Stomach (tissue), 9 donors: ENCODE results near the gene BRD7. TPM values are rescaled to one million over a fixed set of nuclear protein-coding genes. Genes with fewer than 3 reads are reported as not detected.

Experiments used
- DNase-seq, 2 donors: peaks; one replicate each; pipeline versions ENCODE4 v3.0.0 to v3.0.0-alpha.2; 2013 to 2019
- H3K27ac ChIP-seq, 5 donors: fragments of 200-600 bp in 4 of 5; sonication (generic) in 4 of 5; one replicate each; pipeline ENCODE4 v1.5.1; 2013 to 2019; ENCODE audit warnings: mild to moderate bottlenecking in 1 of 5, moderate library complexity in 1 of 5
- H3K27me3 ChIP-seq, 3 donors: fragments of 200-600 bp; sonication (generic); one replicate each; pipeline ENCODE4 v1.5.1; 2017 to 2019; ENCODE audit warnings: mixed run types in 1 of 3
- H3K36me3 ChIP-seq, 4 donors: fragments of 200-600 bp; sonication (generic); 1 replicate in 3 of 4; 2 replicates in 1 of 4; pipeline ENCODE4 v1.5.1; 2016 to 2019
- H3K4me1 ChIP-seq, 4 donors: fragments of 200-600 bp; sonication (generic); one replicate each; pipeline ENCODE4 v1.5.1; 2016 to 2019
- H3K4me3 ChIP-seq, 4 donors: fragments of 200-600 bp; sonication (generic) in 3 of 4; one replicate each; pipeline ENCODE4 v1.5.1; 2016 to 2019; ENCODE audit warnings: mild to moderate bottlenecking in 1 of 4
- H3K9me3 ChIP-seq, 4 donors: fragments of 200-600 bp; sonication (generic); one replicate each; pipeline ENCODE4 v1.5.1; 2016 to 2019
- EP300 ChIP-seq: sonication (generic); formaldehyde crosslinking; IDR thresholded peaks from one replicate; pipeline ENCODE4 v1.6.1; 2017; ENCODE audit warnings: antibody characterized with exemption
- POLR2A ChIP-seq, 4 donors: fragments of 450-650 bp; IDR thresholded peaks; one replicate each; pipeline ENCODE4 v1.6.1; 2016; ENCODE audit warnings: antibody characterized with exemption in 4 of 4, control low read depth in 2 of 4, mild to moderate bottlenecking in 1 of 4, moderate library complexity in 1 of 4
- POLR2AphosphoS5 ChIP-seq, 3 donors: sonication (generic); formaldehyde crosslinking; IDR thresholded peaks; one replicate each; pipeline ENCODE4 v1.6.1; 2016; ENCODE audit warnings: antibody characterized with exemption in 3 of 3
- WGBS, 5 donors: extraction: QIAGEN DNeasy Blood & Tissue Kit in 3 of 5; methylation state at CpG; one replicate each; pipeline versions ENCODE4 v1.1.5 to v1.1.7; 2013 to 2018; 5-methylcytosine and 5-hydroxymethylcytosine counted together
- intact Hi-C: fragments of 100-400 bp; cut with DNase I; formaldehyde crosslinking; loops from one replicate; pipeline ENCODE4 v1.15.1; 2023; ENCODE audit warnings: low total_unique reads
- polyA plus RNA-seq, 3 donors: library from polyadenylated mRNA; stranded (reverse); fragments of 200-250 nt; gene quantifications; one replicate each; pipeline ENCODE4 v1.2.3, GENCODE V29; 2013
- total RNA-seq, 5 donors: library from RNA; depleted of rRNA; stranded (reverse); fragments of >200 nt; gene quantifications; one replicate each; pipeline versions ENCODE4 v1.1.0 to v1.2.3, GENCODE V29; 2014 to 2016
- TF ChIP-seq, protein P1 (sequence below), 7 experiments: fragments of 450-650 bp in 4 of 7; fragments of 200-600 bp in 3 of 7; sonication (generic) in 3 of 7; IDR thresholded peaks; one replicate each; pipeline ENCODE4 v1.5.1; 2016 to 2019; ENCODE audit warnings: antibody characterized with exemption in 7 of 7, control low read depth in 2 of 7, mild to moderate bottlenecking in 1 of 7
- donor health status: healthy with polysubstance abuse.
- donor health status: Bipolar disorder and iron deficiency.
- donor health status: healthy.

Gene BRD7
- total and polyA plus RNA-seq, 8 donors, result 9.3 to 71.8 (median 37.3) TPM

GRCh38 chr16:50399411-50399810 is 30.6 kb upstream of the BRD7 start:
- WGBS, 5 donors, result 74 to 88% (median 84%) methylated on average over 3 of the region's 3 CpGs

DNA sequence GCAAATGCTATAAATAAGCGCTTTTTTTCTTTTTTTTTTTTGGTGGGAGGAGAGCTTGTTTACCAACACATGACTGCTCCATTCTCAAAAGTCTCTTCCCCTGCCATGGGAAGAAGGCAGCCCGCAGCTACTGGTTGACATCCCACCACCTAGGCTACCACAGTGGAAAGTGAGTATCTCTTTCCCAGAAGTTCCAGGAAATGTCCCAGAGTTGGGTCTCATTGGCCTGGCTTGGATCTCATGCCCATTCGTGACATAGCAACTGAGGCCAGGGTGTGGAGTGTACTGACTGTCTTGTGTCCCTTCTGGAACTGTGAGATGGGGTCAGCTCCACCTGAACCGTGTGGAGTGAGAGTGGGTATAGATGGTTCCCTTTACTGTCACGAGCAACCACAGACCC is 29.5 kb upstream of the BRD7 start:
- Histone ChIP-seq H3K4me3 (no peak overlapping the region), H3K27ac (no peak overlapping the region), H3K36me3 (no peaks in the 10 kb centered on the region), H3K9me3 (no peaks in the 10 kb centered on the region), H3K4me1 (no peaks in the 10 kb centered on the region), H3K27me3 (no peaks in the 10 kb centered on the region)
- intact Hi-C loops, result no loop called here
- 79 to 99% (median 84%) methylated on average over 4 to 5 of the region's 5 CpGs for WGBS, 5 donors
- TF ChIP-seq EP300 (no peak), POLR2AphosphoS5 (IDR thresholded peaks at IDR 0.05) (no peak), POLR2A (IDR thresholded peaks at IDR 0.05) (no peak)
- TF ChIP-seq, protein P1, sequence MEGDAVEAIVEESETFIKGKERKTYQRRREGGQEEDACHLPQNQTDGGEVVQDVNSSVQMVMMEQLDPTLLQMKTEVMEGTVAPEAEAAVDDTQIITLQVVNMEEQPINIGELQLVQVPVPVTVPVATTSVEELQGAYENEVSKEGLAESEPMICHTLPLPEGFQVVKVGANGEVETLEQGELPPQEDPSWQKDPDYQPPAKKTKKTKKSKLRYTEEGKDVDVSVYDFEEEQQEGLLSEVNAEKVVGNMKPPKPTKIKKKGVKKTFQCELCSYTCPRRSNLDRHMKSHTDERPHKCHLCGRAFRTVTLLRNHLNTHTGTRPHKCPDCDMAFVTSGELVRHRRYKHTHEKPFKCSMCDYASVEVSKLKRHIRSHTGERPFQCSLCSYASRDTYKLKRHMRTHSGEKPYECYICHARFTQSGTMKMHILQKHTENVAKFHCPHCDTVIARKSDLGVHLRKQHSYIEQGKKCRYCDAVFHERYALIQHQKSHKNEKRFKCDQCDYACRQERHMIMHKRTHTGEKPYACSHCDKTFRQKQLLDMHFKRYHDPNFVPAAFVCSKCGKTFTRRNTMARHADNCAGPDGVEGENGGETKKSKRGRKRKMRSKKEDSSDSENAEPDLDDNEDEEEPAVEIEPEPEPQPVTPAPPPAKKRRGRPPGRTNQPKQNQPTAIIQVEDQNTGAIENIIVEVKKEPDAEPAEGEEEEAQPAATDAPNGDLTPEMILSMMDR (IDR thresholded peaks at IDR 0.05), result no peak
- no peak for DNase-seq

More at GRCh38 chr16:50399411-50399810, 30.6 kb upstream of the BRD7 start:
- Histone ChIP-seq H3K4me1 (no peaks in the 10 kb centered on the region), H3K36me3 (no peaks in the 10 kb centered on the region), H3K9me3 (no peaks in the 10 kb centered on the region), H3K4me3 (no peak overlapping the region), H3K27ac (no peak overlapping the region), H3K27me3 (no peaks in the 10 kb centered on the region)
- no peak for DNase-seq
- no peak for TF ChIP-seq POLR2A (IDR thresholded peaks at IDR 0.05)
- intact Hi-C loops, result no loop called here

DNA sequence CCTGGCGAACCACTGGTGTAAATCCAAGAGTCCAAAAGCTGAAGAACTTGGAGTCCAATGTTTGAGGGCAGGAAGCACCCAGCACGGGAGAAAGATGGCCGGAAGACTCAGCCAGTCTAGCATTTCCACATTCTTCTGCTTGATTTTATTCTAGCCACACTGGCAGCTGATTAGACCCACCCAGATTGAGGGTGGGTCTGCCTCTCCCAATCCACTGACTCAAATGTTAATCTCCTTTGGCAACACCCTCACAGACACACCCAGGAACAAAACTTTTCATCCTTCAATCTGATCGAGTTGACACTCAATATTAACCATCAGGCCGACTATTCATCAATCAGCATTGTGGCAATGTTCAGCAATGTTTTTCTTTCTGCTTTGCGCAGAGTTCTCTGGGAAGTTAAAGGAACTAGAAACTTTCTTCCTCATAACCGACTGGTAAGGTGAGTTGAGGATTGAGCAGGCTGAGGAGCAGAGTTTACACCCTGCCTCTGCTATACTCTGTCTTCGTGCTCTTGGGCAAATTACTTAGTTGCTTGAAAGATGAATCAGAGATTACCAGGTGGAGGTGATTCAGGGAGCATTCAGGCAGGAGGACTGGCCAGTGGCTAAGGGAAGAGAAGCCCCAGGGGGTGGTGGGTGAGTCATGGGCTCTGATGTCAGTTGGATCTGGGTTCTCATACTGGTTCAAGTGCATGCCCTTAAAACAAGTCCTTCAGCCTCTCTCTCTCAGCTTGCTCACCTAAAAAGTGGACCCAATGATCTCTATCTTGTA is 28.2 kb upstream of the BRD7 start:
- TF ChIP-seq EP300, result no peak
- TF ChIP-seq POLR2A (IDR thresholded peaks at IDR 0.05), result no peak
- no peak for TF ChIP-seq POLR2AphosphoS5 (IDR thresholded peaks at IDR 0.05)
- TF ChIP-seq, protein P1 (IDR thresholded peaks at IDR 0.05), result no peak
- no peak overlapping the region for H3K4me3 ChIP-seq
- DNase-seq, result no peak
- H3K9me3 ChIP-seq, result no peaks in the 10 kb centered on the region
- no peaks in the 10 kb centered on the region for H3K36me3 ChIP-seq
- no peak overlapping the region for H3K27ac ChIP-seq
- H3K4me1 ChIP-seq, result no peaks in the 10 kb centered on the region
- WGBS, 5 donors, result 49 to 70% (median 55%) methylated on average over 8 of the region's 8 CpGs
- H3K27me3 ChIP-seq, result no peaks in the 10 kb centered on the region
- intact Hi-C loops, result no loop called here

- no peak for DNase-seq
- H3K36me3 ChIP-seq, result no peaks in the 10 kb centered on the region
- intact Hi-C loops, result no loop called here
Measured at GRCh38 chr16:50395763-50396710, 27.2 kb upstream of the BRD7 start.

More at GRCh38 chr16:50395763-50396710, 27.2 kb upstream of the BRD7 start:
- Histone ChIP-seq H3K27ac (no peak overlapping the region), H3K4me3 (no peak overlapping the region), H3K27me3 (no peaks in the 10 kb centered on the region), H3K9me3 (no peaks in the 10 kb centered on the region), H3K4me1 (no peaks in the 10 kb centered on the region)
- whole genome bisulfite sequencing, 5 donors, result 91 to 94% (median 92%) methylated on average over 10 of the region's 10 CpGs
- TF ChIP-seq, protein P1 (IDR thresholded peaks at IDR 0.05), result no peak
- no peak for TF ChIP-seq EP300
- TF ChIP-seq POLR2AphosphoS5 (IDR thresholded peaks at IDR 0.05), result no peak
- no peak for TF ChIP-seq POLR2A (IDR thresholded peaks at IDR 0.05)
